Fibroblast of skin of left quadriceps (primary cell): ENCODE results near the gene CCDC93.

ENCODE experiments used
- DNase-seq, 2 experiments: peaks; one replicate each; pipeline ENCODE4 v3.0.0-alpha.2; 2013; ENCODE audit warnings: low read depth in 2 of 2

Gene CCDC93

GRCh38 chr2:118013724-118014491, at the start of gene CCDC93:
Gene CCDC93, minus strand, starts transcription at chr2:118014070. Its CDS starts 75 bp downstream, at chr2:118013995.
- DNase-seq = peak; percentile 52 to 53

GRCh38 chr2:118062669-118063068, 48.8 kb upstream of the CCDC93 start:
- no peak for DNase-seq

GRCh38 chr2:118062048-118062447, 48.2 kb upstream of the CCDC93 start:
- peak in 1 of 2 experiments; percentile 21 for DNase-seq

- DNase-seq = peak; percentile 68 to 72
Observed at GRCh38 chr2:118061135-118061955, 47.5 kb upstream of the CCDC93 start.

- DNase-seq = peak; percentile 97 to 98
Observed at GRCh38 chr2:118059919-118060478, 46.1 kb upstream of the CCDC93 start.

GRCh38 chr2:118058951-118059350, 45.1 kb upstream of the CCDC93 start:
- DNase-seq = no peak

- no peak for DNase-seq
Observed at GRCh38 chr2:118056801-118057200, 42.9 kb upstream of the CCDC93 start.

GRCh38 chr2:118056165-118056534, 42.3 kb upstream of the CCDC93 start:
- DNase-seq = no peak

GRCh38 chr2:118055512-118056164, 41.8 kb upstream of the CCDC93 start:
- DNase-seq = no peak

GRCh38 chr2:118054213-118055008, 40.5 kb upstream of the CCDC93 start:
- DNase-seq = no peak

- DNase-seq = no peak
Observed at GRCh38 chr2:118053681-118054080, 39.8 kb upstream of the CCDC93 start.

GRCh38 chr2:118052474-118052873, 38.6 kb upstream of the CCDC93 start:
- no peak for DNase-seq

GRCh38 chr2:118051826-118052358, 38.0 kb upstream of the CCDC93 start:
- no peak for DNase-seq

- DNase-seq = no peak
Observed at GRCh38 chr2:118050974-118051373, 37.1 kb upstream of the CCDC93 start.

GRCh38 chr2:118050386-118050785, 36.5 kb upstream of the CCDC93 start:
- peak; percentile 85 for DNase-seq

GRCh38 chr2:118049816-118050140, 35.9 kb upstream of the CCDC93 start:
- no peak for DNase-seq

- no peak for DNase-seq
Observed at GRCh38 chr2:118049140-118049815, 35.4 kb upstream of the CCDC93 start.

- no peak for DNase-seq
Observed at GRCh38 chr2:118048401-118048800, 34.5 kb upstream of the CCDC93 start.

- peak; percentile 57 to 60 for DNase-seq
Observed at GRCh38 chr2:118047380-118047826, 33.5 kb upstream of the CCDC93 start.

GRCh38 chr2:118046634-118047210, 32.9 kb upstream of the CCDC93 start:
- DNase-seq = no peak
